ENCODE results near the gene ETV7.

GRCh38 chr6:36386495-36387439 lies 702 bp downstream of the ETV7 start:
- no peak for TF ChIP-seq POLR2A (IDR thresholded peaks at IDR 0.05)
- TF ChIP-seq CTCF (IDR thresholded peaks at IDR 0.05) = no peak

Data from breast epithelium (tissue), 3 donors.